GM10248 (cell line): Measurements from ENCODE around the gene GPSM1.

ENCODE experiments used
- CTCF ChIA-PET: fragments of 300-600 bp; sonication (Branson Sonifier 250); formaldehyde crosslinking; extraction: SDS; loops from one replicate; lab custom pipeline; 2021; ENCODE audit warnings: antibody characterized with exemption; lab: Yijun Ruan, JAX
- POLR2A ChIA-PET: fragments of 350-650 bp; sonication (Branson Sonifier 250); formaldehyde crosslinking; extraction: SDS; loops from one replicate; lab custom pipeline; 2020; ENCODE audit warnings: antibody characterized with exemption; lab: Yijun Ruan, JAX
- DNase-seq: peaks from one replicate; pipeline ENCODE4 v3.0.0; 2012; ENCODE audit errors: extremely low spot score
- CTCF ChIP-seq: IDR thresholded peaks from 2 replicates; pipeline ENCODE4 v1.5.1; 2012; ENCODE audit warnings: mild to moderate bottlenecking, low read depth; ENCODE audit errors: extremely low read depth, missing control alignments, control extremely low read depth

Gene GPSM1

GRCh38 chr9:136385015-136385414 is 57.7 kb downstream of the GPSM1 start:
- ChIA-PET CTCF (interaction anchor here (1.4 to 3.0 kb wide), 2 partner anchors 21 to 22 kb away, joined by 4 to 7 read pairs; partner anchors contain the start of gene DNLZ), POLR2A (no interaction called here)
- TF ChIP-seq CTCF: no peak
- DNase-seq: no peak

DNA sequence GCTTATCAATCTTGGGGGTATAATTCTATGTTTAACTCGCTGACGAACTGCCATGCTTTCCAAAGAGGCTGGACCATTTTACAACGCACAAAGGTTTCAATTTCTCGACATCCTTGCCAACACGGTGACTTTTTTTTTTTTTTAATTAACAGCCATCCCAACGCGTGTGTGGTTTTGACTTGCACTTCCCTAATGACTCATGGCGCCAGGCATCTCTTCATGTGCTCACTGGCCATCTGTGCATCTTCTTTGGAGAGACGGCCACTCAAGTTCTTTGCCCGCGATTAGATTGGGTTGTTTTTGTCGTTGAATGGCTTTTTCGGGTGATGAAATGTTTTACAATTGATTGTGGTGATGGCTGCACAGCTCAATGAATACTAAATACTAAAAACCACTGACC is 58.7 kb downstream of the GPSM1 start:
- TF ChIP-seq CTCF: no peak
- no peak for DNase-seq
- POLR2A ChIA-PET: interaction anchor here (0.6 kb wide), 2 partner anchors 13 to 117 kb away, joined by 4 read pairs; no protein-coding TSS in a partner anchor
- CTCF ChIA-PET: interaction anchor here (3.0 kb wide), 1 partner anchor 23 kb away, joined by 7 read pairs; the partner anchor contains the start of gene DNLZ

DNA sequence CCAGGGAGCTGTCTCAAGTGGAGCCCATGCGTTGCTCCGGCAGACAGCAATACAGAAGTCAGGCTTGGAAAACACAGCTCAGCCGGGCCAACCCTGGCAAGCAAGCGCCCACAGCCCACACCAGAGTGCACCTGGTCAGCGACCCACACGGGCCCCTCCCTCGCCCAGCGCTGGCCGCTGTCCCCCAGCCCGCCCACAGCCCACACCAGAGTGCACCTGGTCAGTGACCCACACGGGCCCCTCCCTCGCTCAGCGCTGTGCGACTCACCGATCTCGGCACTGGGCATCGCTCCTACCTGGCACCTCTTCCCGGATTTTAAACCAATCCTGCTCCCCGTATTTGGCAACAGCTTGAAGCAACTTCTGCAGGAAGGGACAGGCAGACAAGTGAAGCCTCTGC is 59.9 kb downstream of the GPSM1 start:
- TF ChIP-seq CTCF: no peak
- POLR2A ChIA-PET: no interaction called here
- DNase-seq: no peak
- CTCF ChIA-PET: interaction anchor here (0.7 to 1.6 kb wide), 4 partner anchors 9 to 14 kb away, joined by 3 to 4 read pairs (median 4); no protein-coding TSS in a partner anchor

DNA sequence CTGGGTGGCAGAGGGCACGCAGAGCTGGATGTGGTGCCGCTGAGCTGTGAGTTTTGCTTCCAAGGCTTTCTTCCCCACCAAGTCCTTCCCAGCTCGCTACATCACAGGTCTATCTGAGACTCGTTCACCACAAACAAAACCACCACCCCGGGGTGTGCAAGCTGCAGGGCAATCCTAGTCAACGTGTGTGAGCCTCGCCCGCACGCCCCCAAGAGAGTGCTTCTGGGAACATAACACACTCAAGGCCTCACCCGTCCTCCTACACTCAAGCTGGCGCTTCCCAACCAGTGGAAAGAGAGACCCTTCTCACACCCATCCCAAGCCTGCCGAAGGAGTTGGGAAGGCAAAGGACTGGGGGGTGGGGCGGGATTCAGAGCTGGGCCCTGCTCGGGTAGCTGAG is 62.1 kb downstream of the GPSM1 start:
- no peak for DNase-seq
- no peak for TF ChIP-seq CTCF
- ChIA-PET POLR2A (no interaction called here), CTCF (interaction anchor here (1.0 to 1.7 kb wide), 3 partner anchors 13 to 26 kb away, joined by 5 to 7 read pairs (median 5); partner anchors contain the start of gene DNLZ)

DNA sequence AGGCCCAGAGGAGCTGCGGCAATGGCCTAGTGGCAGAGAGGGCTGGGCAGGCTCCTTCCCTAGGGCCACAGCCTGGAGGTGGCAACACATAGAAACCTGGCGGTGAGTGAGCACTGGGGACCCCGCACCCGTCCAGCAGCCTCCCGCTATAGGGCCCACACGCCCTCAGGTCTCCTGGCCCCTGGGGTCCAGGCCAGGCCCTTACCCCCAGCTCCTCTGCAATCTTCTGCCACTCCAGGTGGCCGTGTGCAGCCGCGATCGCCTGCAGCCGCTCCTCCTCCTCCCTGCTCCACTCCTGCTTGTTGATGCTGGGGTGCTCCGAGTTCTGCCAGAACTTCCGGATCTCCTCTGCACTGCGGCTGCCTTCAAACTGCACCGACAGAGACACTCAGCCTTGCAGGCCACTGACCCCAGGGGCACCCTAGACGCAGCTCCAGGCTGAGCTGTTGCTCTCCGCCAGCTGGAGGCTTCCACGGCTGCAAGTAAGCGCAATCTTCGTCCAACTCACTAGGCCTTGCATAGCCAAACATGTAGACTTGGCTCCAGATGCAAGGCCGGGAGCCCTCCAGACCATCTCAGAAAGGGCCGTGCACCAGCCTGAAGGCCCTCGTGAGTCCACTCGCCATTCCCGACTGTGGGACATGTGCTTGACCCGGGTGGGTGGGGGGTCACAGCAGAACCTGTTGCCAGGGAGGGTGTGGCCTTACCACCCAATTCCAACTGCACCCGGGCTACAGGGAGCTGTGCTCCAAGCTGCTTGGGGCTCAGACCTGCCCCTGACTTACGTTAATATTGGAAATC is 64.6 kb downstream of the GPSM1 start:
- TF ChIP-seq CTCF: no peak
- no peak for DNase-seq
- CTCF ChIA-PET: interaction anchor here (1.5 to 3.4 kb wide), 2 partner anchors 7 to 28 kb away, joined by 3 to 17 read pairs; partner anchors contain the start of genes DNLZ and SNAPC4
- POLR2A ChIA-PET: no interaction called here

DNA sequence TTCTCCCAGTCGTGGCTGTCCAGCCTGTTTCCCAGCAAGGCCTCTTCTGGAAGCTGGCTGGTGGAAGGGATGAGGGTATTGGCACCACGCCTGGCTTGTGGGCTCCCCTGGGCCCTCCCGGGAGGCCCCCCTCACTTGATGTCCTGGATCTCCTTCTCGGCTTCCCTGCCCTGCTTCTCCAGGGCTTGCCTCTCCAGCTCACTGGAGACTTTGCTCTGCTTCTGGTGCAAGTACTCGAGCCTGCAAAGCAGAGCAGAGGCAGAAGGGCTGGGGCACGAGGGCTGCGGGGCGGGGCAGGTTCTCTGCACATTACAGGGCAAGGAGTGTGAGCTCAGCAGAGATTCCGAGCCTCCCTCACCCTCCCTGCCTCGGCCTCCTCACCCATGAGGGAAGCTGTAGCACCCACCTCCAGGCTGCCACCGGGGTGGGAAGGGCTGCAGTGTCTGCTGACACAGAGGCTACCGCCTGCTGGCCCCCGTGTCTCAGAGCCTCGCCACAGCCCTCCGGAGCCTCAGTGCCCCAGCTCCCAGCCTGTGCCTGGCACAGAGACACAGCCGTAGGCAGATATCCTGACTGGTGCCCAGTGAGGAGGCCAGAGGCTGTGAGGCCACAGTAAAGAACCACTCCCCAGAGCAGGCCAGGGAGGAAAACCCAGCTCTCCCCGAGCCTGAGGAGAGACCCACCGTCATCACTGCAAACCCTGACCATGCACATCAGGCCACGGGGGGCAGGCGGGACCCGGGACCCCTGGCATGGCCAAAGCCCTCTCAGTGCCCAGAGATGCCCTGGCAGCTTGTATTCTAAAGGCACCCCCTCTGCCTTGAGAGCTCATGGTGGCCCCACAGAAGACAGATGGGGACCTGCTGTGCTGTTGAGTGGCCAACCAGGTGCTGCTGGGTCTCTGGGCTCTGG is 65.5 kb downstream of the GPSM1 start:
- ChIA-PET POLR2A (no interaction called here), CTCF (interaction anchor here (3.4 kb wide), 1 partner anchor 29 kb away, joined by 17 read pairs; the partner anchor contains the start of gene DNLZ)
- DNase-seq: no peak
- TF ChIP-seq CTCF: no peak
